HG02981 (cell line): ENCODE data around the gene MRPS2.
"Not testable (repeated sequence)": the region's sequence is repeated elsewhere in the genome, so short reads cannot be mapped to it uniquely, and the experiment has no call there.

Source experiments
- ATAC-seq: cut with Tn5 transposase; IDR thresholded peaks from one replicate; pipeline ENCODE4 v1.9.1; 2021; ENCODE audit warnings: mild to moderate bottlenecking, moderate library complexity; ENCODE audit not compliant: unreplicated experiment

The MRPS2 gene

DNA sequence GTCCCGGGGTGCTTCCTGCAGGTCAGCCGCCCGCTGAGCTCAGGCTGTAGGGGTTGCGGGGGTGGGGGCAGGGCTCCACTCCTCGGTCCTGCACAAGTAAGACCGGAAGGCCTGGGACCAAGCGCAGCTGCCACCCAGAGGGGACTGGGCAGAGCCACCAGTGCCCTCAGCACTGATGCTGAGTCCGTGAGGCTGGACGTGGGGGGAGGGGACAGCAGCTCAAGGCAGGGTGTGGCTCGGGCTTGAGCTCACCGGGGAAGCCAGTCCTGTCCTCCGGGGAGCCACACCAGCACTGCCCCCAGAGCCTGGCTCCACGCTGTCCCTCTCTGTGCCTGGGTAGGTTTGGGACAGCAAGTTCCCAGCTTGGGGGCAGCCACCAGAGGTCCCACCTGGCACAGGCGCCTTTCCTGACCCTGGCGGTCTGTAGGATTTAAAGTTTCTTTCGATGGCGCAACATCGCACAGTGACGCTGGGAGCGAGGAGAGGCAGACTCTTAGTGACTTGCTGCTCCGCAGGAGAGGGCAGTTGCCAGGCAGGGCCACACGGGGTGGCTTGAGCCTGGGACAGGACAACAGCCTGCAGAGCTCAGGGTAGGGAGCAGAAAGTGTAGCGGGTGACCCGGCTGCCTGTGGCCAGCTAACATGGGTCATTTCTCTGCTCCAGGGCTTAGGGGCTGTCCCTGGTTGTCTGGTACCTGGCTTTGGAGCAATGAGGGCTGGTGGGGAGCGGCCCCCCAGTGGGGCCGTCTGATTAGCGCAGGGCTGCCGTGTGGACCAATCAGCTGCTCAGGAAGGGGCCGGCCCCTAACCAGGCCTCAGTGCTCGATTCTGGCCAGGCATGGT, 26.5 kb downstream of the MRPS2 start:
- ATAC-seq: no peak

DNA sequence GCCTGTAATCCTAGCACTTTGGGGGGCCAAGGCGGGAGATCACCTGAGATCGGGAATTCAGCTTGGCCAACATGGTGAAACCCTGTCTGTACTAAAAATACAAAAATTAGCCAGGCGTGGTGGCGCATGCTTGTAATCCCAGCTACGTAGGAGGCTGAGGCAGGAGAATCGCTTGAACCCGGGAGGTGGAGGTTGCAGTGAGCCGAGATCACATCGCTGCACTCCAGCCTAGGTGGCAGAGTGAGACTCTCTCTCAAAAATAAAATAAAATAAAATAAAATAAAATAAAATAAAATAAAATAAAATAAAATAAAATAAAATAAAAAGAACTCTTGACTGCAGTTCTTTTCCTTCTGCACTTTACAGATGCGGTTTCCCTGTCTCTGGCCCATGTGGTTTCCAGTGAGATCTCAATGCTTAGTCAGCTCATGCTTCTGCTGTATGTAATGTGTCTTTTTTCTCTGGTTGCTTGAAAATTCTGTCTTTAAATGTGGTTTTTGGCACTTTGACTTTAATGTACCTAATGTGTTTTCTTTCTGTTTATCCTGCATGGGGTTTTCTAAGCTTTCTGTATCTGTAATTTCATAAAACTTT, 28.5 kb downstream of the MRPS2 start:
- not testable (repeated sequence) for ATAC-seq

DNA sequence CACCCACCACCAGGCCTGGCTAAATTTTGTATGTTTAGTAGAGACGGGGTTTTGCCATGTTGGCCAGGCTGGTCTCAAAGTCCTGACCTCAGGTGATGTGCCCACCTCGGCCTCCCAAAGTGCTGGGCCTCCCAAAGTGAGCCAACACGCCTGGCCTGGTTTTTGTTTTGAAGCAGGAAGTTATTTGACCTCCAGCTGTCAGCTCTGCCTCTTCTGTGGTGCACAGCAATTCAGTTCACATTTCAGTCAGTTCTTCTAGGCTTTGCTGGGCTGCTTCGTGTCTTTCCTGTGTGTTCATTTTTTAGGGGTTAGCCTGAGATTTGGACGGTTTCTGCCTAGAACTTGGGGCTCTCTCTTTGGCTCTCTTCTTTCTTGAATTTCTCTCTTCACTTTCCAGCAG, 29.7 kb downstream of the MRPS2 start:
- ATAC-seq: no peak

DNA sequence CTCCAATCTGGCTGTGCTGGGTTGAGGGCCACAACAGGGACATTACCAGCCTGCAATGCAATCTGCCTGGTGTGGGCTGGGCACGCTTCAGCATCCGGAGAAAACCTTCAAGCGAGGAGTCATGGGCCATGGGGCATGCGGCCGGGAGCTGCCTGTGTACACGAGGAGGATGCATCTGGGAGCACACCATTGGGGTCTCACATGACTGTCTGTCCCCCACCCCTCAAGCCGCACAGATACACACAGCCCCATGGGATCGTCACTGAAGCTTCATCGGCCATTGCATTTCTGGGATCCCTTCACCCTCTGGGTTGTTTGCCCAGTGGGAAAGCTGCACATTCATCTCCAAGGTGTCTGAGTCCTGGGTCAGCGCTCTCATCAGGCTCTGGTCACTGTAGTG, 30.6 kb downstream of the MRPS2 start:
- no peak for ATAC-seq

DNA sequence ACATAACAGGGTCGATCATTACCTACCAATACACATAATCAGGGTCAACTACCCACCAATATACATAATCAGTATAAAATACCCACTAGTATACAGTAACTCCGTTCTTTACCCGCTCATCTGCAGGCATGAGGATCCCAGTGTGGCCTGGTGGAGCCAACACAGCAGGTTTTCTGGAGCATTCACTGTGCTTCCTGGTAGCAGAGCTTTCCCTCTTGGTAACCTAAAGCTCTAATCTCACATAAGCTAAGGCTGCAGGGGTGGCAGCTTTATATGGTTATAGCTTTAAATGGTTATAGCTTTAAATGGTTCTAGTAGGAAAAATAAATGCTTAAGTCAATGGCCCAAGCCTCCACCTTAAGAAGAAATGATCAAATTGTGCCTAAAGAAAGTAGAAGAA, 32.6 kb downstream of the MRPS2 start:
- ATAC-seq: no peak

DNA sequence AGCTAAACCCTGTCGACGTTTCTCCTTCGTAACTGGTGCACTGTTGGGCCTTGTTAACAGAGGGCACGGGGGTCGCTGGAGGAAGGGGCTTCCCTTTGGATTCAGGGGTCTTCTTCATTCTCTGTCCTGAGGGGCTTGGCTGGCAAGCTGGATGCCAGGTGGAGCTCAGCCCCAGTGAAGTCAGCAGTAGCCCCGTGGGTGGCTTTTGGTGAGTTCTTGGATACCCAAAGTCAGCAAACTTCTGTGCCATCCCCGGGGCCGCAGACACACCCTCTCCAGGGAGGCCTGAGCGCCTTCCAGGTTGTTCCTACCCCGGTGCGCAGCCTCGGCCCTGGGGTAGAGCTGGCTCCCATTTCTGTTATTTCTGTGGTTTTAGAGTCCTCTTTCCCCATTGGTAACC, 33.2 kb downstream of the MRPS2 start:
- no peak for ATAC-seq

DNA sequence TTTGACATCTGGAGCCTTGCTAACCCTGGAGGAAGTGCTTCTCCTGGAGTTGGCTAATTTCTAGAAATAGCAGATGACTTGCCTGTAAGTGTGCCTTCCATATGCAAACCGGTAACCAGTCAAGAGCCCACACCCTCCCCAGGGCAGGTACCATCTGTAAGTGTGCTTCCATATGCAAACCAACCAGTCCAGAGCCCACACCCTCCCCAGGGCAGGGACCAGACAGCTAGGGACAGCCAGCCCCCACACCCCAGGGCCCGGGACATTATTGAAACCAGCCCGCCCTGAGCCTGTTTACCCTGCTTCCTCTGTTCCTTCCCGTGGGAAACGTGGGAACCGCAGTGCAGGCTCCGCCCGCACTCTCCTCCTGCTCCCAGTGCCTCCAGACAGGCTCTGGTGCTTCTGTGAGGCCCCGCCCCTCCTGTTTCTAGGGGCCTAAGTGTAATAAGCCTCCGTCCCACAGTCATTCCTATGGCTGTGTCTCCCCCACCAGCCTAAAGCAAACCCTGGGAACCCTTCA, 33.8 kb downstream of the MRPS2 start:
- ATAC-seq: not testable (repeated sequence)

DNA sequence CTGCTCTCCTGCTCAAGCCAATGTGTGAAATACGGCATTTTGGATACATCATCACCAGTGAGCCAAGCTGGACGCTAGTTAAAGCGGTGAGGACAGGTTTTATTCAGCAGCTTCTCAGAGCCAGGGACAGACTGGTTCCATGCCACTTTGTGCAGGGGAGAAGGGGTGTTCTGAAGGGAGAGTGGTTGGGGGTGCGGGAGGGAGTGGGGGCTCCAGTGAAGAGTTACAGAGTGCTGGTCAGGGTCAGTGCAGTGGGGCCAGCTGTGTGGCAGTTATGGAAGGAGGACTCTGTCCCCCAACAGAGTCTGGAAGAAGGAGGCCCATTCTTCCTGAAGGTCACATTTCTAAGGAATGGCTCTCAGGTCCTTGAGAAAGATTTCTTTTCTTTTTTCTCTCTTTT, 34.3 kb downstream of the MRPS2 start:
- ATAC-seq: not testable (repeated sequence)

DNA sequence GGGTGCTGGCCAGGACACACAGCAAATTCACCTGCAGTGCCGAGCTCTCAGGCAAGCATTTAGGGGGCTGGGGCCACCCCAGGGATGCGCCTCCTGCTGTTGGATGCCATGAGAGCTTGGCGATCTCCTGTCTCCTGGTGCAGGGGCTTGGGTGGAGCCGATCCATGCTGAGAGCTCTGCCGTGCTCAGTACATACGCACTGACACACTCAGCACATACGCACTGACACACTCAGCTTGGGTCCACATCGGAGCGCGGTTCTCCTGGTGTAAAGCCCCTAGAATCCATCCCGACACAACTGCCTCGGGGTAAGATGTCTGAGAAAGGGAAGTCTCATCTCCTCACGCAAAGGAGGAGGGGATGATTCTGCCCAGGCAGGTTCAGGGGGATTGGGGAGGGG, 35.1 kb downstream of the MRPS2 start:
- ATAC-seq: not testable (repeated sequence)

DNA sequence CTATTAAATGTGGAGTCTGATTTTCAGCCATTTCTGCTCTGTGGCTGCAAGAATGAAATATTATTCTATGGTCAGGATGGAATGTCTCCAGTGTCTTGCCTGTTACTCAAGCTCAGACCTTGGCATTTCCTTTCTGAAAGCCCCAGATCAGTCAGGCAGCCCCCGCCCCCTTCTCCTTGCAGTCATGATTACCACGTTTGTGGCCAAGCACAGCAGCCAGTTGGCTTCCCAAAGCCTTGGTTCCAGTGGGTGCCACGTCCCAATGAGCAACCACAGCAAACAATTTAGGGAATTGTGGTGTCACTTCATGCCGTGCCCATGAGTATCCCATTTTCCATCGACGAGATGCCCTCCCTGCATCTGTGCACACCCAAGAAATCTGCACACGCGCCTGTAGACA, 35.7 kb downstream of the MRPS2 start:
- no peak for ATAC-seq

DNA sequence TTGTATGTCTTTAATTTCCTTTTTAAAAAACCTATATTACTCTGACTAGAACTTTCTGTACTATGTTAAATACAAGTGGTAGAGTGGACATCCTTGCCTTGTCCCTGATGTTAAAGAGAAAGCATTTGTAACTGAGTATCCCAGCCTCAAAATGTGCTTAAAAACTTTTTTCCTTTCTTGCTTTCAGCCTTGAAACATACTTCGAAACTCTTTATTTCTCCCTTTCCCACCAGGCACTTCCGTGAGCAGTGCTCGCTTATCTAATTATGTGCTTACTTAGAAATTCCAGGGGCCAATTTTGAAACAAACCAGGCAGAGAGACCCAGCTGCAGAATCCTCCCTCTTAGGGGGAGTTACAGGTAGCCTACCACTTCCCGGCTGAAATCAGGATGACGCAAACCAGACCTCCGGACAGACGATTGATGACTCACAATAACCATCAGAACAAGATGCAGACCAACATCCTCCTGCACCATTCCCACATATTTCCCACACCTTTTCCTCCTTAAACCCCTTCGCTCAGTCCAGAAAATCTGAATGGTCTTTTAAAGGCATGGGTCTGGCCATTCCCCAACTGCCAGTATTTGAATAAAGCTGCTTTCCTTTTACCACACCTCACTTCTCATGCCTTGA, 42.9 kb downstream of the MRPS2 start:
- not testable (repeated sequence) for ATAC-seq

DNA sequence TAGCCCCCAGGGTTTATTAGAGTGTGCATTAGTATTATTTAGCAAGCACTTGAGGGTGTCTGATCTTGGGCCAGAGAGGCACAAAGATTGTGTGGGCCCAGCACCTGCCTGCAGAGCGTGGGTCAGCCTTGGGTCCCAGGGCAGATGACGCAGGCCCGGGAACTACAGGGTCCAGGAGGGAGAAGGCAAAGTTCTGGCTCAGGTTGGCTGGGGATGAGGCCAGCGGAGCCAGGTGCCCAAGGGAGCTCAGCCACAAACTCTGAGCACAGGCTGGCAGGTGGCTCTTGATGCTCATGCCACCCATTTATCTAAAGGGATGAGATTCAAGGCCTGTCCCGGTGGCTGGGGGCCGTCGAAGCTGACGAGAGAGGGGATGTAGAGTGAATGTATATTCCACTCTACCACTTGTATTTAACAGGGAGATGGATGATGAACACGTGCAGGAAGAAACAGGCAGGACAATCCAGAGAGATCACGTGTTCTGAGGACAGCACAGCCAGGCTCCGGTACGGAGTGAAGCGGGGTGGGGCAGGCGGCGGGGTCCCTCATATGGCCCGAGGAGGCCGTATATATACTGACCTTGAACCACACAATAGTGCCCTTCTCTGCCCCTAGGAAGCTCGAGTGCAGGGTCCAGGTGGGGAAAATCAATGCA, 44.6 kb downstream of the MRPS2 start:
- no peak for ATAC-seq

DNA sequence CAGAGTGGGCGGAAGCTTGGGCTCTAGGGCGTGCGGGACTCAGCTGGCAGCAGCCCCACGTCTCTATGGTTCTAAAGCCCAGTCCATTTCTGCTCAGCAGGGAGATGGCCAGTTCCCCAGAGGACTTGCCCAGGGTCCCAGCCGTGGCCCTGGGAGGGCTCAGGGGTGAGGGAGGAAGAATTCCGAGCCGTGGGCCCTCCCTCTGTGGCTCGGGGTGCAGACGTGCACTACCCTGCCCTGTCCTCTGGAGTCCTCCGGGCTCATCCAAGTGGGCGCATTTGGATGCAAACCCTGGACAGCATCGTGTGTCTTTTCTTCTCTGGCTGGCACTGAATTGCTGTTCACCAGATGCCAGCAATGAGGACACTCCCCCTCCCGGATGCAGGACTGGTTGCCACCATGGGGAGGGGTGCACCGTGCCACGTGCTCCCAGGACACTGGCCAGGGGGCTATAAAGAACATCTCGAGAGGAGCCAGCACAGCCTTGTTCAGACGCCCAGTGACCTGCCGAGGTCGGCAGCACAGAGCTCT, 45.2 kb downstream of the MRPS2 start, which contains the start of gene OBP2A:
OBP2A (plus strand) TSS at position 481 of the 531 bp plus-strand sequence. CDS start 55 bp downstream, outside the sequence.
- not testable (repeated sequence) for ATAC-seq

DNA sequence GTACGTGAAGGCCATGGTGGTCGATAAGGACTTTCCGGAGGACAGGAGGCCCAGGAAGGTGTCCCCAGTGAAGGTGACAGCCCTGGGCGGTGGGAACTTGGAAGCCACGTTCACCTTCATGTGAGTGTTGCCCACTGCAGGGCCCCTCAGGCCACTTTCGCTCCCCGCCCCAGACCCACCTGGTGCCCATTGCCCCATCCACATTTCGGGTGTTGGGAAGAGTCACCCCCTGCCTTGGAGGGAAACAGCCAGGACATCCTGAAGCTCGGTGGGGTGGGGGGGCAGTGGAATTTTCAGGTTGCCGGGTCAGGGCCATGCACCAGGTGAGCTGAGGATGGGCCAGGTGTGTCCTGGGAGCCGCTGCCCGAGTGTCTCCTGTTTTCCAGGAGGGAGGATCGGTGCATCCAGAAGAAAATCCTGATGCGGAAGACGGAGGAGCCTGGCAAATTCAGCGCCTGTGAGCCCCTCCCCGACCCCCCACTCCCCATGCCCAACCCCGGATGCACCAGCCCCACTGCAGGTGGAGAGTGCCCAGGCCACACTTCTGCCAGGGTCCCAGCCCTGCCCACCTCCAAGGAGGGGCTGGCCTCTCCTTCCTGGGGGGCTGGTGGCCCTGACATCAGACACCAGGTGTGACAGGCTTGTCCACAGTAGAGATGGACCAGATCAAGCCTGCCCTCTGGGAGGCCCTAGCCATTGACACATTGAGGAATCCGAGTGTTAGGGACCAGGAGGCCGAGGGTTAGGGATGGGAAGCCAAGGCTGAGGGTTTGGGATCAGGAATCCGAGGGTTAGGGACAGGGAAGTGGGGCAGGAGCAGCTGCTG, 46.5 kb downstream of the MRPS2 start:
- ATAC-seq: not testable (repeated sequence)

DNA sequence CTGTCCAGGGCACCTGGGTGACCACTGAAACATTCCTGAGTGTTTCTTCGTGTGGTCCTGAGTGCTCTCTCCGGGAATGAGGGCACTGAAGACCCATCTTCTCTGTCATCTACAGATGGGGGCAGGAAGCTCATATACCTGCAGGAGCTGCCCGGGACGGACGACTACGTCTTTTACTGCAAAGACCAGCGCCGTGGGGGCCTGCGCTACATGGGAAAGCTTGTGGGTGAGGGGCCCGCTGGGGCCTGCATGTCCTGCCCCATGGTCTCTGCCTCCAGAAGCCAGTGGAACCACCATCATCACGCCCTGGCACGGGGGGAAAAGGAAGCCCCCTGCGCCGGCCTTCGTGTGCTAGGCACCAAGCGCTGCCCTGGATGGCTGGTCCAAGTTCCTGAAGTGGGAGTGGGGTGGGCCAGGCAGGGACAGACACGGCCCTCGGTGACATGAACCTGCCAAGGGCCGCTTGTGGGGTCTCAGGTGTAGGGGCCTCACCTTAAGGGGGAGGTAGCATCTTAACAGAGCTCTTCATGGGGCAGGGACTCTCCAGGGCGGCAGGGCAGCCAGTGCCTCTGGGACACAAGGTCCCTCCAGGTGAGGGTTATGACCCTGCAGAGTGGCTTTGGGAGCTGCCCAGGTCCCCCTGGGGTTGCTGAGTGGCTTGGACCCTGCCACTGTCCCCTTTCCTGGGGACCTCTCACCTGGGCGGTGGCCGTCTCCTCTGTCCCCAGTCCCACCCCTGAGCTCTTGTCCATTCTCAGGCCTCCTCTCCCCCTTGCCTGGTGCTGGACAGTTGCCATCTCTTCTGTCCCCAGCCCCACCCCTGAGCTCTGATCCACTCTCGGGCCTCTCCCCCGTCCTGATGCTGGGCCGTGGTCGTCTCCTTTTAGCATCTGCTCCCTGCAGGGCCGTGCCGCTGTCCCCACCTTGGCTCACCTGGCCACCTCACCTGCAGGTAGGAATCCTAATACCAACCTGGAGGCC, 47.6 kb downstream of the MRPS2 start:
- ATAC-seq: no peak

DNA sequence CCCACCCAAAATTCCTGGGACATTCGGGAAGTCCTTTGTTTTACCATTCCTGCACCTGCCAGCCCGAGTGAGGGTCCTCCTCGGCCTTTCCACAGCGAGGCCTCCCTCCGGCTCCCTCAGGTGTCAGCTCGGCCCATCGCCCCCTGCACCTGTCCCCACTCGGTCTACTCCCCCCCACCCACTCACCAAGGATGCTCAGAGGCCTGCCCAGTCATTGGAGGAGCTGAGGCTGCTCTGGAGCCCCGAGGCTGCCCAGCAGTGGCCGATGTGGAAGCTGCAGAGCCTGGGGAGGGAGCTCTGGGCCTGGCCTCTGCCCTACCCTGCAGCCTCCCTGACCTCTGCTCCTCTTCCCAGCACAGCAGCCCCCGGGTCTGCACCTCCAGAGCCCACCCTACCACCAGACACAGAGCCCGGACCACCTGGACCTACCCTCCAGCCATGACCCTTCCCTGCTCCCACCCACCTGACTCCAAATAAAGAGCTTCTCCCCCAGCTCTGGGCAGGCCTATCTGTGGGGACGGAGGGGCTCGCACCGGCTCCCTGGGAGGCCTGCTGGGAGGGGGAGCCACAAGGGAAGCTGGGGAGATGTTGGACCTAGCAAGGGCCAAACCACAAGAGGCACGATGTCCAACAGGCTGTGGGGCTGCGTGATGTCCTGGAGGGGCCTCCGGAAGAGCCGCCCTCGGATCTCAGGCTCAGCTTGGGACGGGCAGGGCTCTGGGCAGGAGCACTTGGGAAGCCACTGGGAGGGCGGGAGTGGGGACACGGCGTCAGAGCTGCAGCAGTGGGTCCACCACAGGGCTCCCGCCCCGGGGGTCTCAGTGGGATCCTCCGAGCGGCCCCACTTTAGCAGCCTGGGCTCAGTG, 49.2 kb downstream of the MRPS2 start:
- ATAC-seq: not testable (repeated sequence)

DNA sequence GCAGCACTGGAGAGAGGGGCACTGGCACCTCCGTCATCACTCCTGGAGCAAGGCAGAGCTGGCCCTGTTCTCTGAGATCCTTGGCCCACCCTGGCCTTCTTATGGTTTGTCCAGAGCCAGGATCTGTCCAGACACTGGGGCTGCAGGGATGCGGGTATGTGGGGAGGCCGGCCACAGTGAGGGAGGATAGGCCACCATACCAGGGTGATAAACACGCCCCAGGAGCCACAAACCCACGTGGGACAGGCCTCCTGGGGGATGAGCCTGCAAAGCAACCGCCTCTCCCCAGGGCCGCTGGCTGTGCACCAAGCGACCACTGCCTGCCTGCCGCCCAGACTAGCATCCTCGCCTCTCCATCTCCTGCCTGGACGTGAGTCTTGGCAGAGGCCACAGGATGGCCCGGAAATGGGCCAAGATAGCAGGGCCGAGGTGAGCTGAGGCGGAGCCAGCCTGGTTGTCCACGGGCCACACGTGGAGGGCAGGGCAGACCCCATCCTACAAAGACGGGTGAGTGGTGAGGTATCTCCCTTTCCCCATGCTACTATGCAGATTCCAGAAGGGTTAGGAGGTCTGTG, 49.9 kb downstream of the MRPS2 start:
- ATAC-seq: no peak

DNA sequence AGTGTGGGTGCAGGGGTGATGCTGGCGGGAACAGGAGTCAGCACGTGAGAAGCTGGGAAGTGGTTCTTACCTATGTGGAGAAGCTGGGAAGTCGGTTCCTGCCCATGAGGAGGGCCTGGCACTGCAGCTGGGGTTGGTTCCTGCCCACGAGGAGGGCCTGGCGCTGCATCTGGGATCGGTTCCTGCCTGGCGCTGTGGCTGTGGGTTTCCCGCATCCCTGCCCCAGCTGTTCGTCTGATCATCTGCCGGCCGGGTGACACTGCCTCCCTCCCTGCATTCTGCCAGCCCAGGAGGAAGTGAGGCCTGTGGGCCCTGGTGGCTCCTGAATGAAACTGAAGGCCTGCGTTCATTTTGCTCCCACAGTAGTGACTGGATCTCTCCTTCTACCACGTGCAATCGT, 50.5 kb downstream of the MRPS2 start:
- ATAC-seq: no peak
